Measurements from ENCODE around the gene TBC1D16. TPM values are rescaled to one million over a fixed set of nuclear protein-coding genes. Genes with fewer than 3 reads are reported as not detected.

Gene TBC1D16
- total RNA-seq, 1 donor from 2014 or later, result 1.4 TPM

GRCh38 chr17:80027043-80027435 is 8.6 kb downstream of the TBC1D16 start:
- Mint-ChIP-seq H3K36me3 (ENCODE audit: low read depth) (no peaks in the 10 kb centered on the region), H3K27ac (no peak overlapping the region), H3K27me3 (ENCODE audit: low read depth) (peaks cover 6% of the 10 kb centered on the region), H3K9me3 (no peaks in the 10 kb centered on the region), H3K4me1 (ENCODE audit: low read depth) (no peaks in the 10 kb centered on the region), H3K4me3 (ENCODE audit: low read depth) (no peak overlapping the region)
- DNase-seq (ENCODE audit: low spot score), result no peak
- intact Hi-C loops (cut with micrococcal nuclease), result no loop called here

DNA sequence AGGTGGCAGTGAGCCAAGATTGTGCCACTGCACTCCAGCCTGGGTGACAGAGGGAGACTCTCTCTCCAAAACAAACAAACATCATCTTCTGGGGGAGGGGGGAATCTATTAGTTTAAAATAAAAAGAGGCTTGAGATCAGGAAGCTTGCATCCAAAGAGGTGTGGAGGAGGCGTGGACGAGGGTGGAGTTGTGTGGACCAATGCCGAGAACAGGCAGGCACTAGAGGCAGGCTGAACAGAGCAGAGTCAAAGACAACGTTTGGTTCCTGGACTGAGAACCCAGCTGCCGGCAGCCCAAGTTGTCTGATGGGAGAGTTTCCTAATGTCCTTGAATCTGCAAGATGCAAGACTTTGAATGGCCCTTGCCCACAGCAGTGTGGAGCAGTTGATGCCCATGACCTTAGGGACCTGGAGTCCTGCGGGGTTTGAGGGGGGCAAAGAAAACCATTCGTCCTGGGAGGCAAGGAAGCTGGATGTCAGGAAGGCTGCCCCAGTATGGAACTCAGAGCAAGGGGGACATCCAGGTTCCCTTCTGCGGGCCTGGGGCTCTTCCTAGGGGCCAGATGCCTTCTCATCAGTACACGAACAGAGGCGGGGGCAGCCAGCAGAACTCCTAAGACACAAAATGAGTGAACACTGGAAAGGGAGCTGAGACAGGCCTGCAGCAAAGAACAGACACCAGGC is 9.2 kb downstream of the TBC1D16 start:
- no peak for DNase-seq (ENCODE audit: low spot score)
- Mint-ChIP-seq H3K36me3 (ENCODE audit: low read depth) (no peaks in the 10 kb centered on the region), H3K4me3 (ENCODE audit: low read depth) (no peak overlapping the region), H3K4me1 (ENCODE audit: low read depth) (no peaks in the 10 kb centered on the region), H3K9me3 (no peaks in the 10 kb centered on the region), H3K27me3 (ENCODE audit: low read depth) (peaks cover 3% of the 10 kb centered on the region), H3K27ac (no peak overlapping the region)
- intact Hi-C loops (cut with micrococcal nuclease), result no loop called here

DNA sequence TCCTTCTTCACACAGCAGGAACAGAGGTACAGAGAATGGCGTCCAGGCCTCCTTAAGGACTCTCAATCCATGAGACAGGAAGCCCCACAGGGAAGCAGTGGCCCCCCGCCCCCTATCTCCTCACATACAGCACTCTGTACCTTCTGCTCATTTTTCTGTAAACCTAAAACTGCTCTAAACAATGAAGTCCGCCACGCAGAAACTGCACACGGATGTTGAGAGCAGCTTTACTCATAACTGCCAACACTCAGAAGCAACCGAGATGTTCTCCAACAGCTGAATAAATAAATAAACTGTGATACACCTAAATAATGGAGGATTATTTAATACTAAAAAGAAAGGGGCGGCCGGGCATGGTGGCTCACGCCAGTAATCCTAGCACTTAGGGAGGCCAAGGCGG is 9.9 kb downstream of the TBC1D16 start:
- intact Hi-C loops (cut with micrococcal nuclease), result no loop called here
- no peak overlapping the region for H3K27ac Mint-ChIP-seq
- H3K4me1 Mint-ChIP-seq (ENCODE audit: low read depth), result no peaks in the 10 kb centered on the region
- no peak overlapping the region for H3K4me3 Mint-ChIP-seq (ENCODE audit: low read depth)
- H3K36me3 Mint-ChIP-seq (ENCODE audit: low read depth), result no peaks in the 10 kb centered on the region
- H3K9me3 Mint-ChIP-seq, result no peaks in the 10 kb centered on the region
- H3K27me3 Mint-ChIP-seq (ENCODE audit: low read depth), result peaks cover 1% of the 10 kb centered on the region
- DNase-seq (ENCODE audit: low spot score), result no peak

GRCh38 chr17:80025140-80025539 is 10.5 kb downstream of the TBC1D16 start:
- no peaks in the 10 kb centered on the region for H3K4me1 Mint-ChIP-seq (ENCODE audit: low read depth)

GRCh38 chr17:80024206-80024972 is 11.3 kb downstream of the TBC1D16 start:
- no peak overlapping the region for H3K4me3 Mint-ChIP-seq (ENCODE audit: low read depth)
- no peak overlapping the region for H3K27ac Mint-ChIP-seq
- no peaks in the 10 kb centered on the region for H3K9me3 Mint-ChIP-seq
- no peaks in the 10 kb centered on the region for H3K27me3 Mint-ChIP-seq (ENCODE audit: low read depth)
- no peaks in the 10 kb centered on the region for H3K36me3 Mint-ChIP-seq (ENCODE audit: low read depth)
- intact Hi-C loops (cut with micrococcal nuclease), result no loop called here
- H3K4me1 Mint-ChIP-seq (ENCODE audit: low read depth), result no peaks in the 10 kb centered on the region
- no peak for DNase-seq (ENCODE audit: low spot score)

More at GRCh38 chr17:80025140-80025539, 10.5 kb downstream of the TBC1D16 start:
- H3K27me3 Mint-ChIP-seq (ENCODE audit: low read depth), result peaks cover 1% of the 10 kb centered on the region
- intact Hi-C loops (cut with micrococcal nuclease), result no loop called here
- H3K36me3 Mint-ChIP-seq (ENCODE audit: low read depth), result no peaks in the 10 kb centered on the region
- DNase-seq (ENCODE audit: low spot score), result no peak
- no peaks in the 10 kb centered on the region for H3K9me3 Mint-ChIP-seq
- H3K27ac Mint-ChIP-seq, result no peak overlapping the region
- H3K4me3 Mint-ChIP-seq (ENCODE audit: low read depth), result no peak overlapping the region

- intact Hi-C loops (cut with micrococcal nuclease), result no loop called here
- Mint-ChIP-seq H3K27ac (no peak overlapping the region), H3K36me3 (ENCODE audit: low read depth) (no peaks in the 10 kb centered on the region), H3K4me1 (ENCODE audit: low read depth) (no peaks in the 10 kb centered on the region), H3K9me3 (no peaks in the 10 kb centered on the region), H3K27me3 (ENCODE audit: low read depth) (no peaks in the 10 kb centered on the region), H3K4me3 (ENCODE audit: low read depth) (no peak overlapping the region)
- DNase-seq (ENCODE audit: low spot score), result no peak
Observed at GRCh38 chr17:80023481-80024205, 12.0 kb downstream of the TBC1D16 start.

DNA sequence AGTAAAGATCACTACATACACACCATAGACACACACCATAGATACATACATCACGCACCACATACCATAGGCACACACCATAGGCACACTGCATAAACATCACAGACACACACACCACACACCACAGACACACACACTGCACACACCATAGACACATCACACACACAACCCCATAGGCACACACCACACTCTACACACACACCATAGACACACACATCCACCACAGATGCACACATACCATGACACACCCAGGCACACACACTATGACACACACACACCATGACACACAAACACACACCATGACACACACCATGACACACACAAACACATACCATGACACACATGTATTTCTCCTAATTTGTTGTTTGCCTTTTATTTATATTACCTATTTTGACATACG is 14.1 kb downstream of the TBC1D16 start:
- Mint-ChIP-seq H3K4me3 (ENCODE audit: low read depth) (no peak overlapping the region), H3K4me1 (ENCODE audit: low read depth) (no peaks in the 10 kb centered on the region), H3K36me3 (ENCODE audit: low read depth) (no peaks in the 10 kb centered on the region), H3K27me3 (ENCODE audit: low read depth) (no peaks in the 10 kb centered on the region), H3K27ac (no peak overlapping the region), H3K9me3 (no peaks in the 10 kb centered on the region)
- intact Hi-C loops (cut with micrococcal nuclease), result no loop called here
- no peak for DNase-seq (ENCODE audit: low spot score)

- Mint-ChIP-seq H3K27ac (no peak overlapping the region), H3K9me3 (peaks cover 9% of the 10 kb centered on the region), H3K4me3 (ENCODE audit: low read depth) (no peak overlapping the region)
Observed at GRCh38 chr17:80018917-80019651, 16.6 kb downstream of the TBC1D16 start.

DNA sequence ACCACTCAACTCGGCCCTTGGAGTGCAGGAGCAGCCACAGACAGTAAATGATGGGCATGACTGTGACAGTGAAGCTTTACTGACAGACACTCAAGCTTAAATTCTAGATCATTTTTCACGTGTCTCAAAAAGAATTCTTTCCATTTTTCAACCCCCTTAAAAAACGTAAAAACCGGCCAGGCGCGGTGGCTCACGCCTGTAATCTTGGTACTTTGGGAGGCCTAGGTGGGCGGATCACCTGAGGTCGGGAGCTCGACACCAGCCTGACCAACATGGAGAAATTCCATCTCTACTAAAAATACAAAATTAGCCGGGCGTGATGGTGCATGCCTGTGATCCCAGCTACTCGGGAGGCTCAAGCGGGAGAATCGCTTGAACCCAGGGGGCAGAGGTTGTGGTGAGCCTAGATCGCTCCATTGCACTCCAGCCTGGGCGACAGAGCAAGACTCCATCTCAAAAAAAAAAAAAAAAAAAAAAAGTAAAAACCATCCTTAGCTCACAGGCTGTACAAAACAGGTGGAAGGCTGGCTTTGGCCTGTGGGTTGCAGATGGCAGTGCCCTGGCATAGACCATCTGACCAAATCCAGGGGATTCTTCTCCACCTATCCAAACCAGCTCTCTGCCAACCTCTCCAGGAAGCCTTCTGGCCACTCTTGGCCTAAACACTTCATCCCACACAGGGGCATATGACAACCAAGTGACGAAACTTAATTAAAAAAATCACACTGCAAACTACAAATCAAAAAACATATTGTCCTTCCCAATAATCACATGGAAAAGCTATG is 18.3 kb downstream of the TBC1D16 start:
- intact Hi-C loops (cut with micrococcal nuclease), result no loop called here
- H3K9me3 Mint-ChIP-seq, result peaks cover 10% of the 10 kb centered on the region
- H3K36me3 Mint-ChIP-seq (ENCODE audit: low read depth), result no peaks in the 10 kb centered on the region
- H3K27ac Mint-ChIP-seq, result no peak overlapping the region
- no peaks in the 10 kb centered on the region for H3K27me3 Mint-ChIP-seq (ENCODE audit: low read depth)
- no peak for DNase-seq (ENCODE audit: low spot score)
- no peaks in the 10 kb centered on the region for H3K4me1 Mint-ChIP-seq (ENCODE audit: low read depth)
- no peak overlapping the region for H3K4me3 Mint-ChIP-seq (ENCODE audit: low read depth)

More at GRCh38 chr17:80018917-80019651, 16.6 kb downstream of the TBC1D16 start:
- Mint-ChIP-seq H3K36me3 (ENCODE audit: low read depth) (no peaks in the 10 kb centered on the region), H3K27me3 (ENCODE audit: low read depth) (no peaks in the 10 kb centered on the region), H3K4me1 (ENCODE audit: low read depth) (no peaks in the 10 kb centered on the region)
- intact Hi-C loops (cut with micrococcal nuclease), result no loop called here
- no peak for DNase-seq (ENCODE audit: low spot score)

- Mint-ChIP-seq H3K27ac (no peak overlapping the region), H3K36me3 (ENCODE audit: low read depth) (no peaks in the 10 kb centered on the region), H3K27me3 (ENCODE audit: low read depth) (no peaks in the 10 kb centered on the region), H3K9me3 (peaks cover 10% of the 10 kb centered on the region), H3K4me3 (ENCODE audit: low read depth) (no peak overlapping the region), H3K4me1 (ENCODE audit: low read depth) (no peaks in the 10 kb centered on the region)
- intact Hi-C loops (cut with micrococcal nuclease), result no loop called here
- no peak for DNase-seq (ENCODE audit: low spot score)
Observed at GRCh38 chr17:80012765-80013741, 22.6 kb downstream of the TBC1D16 start.

DNA sequence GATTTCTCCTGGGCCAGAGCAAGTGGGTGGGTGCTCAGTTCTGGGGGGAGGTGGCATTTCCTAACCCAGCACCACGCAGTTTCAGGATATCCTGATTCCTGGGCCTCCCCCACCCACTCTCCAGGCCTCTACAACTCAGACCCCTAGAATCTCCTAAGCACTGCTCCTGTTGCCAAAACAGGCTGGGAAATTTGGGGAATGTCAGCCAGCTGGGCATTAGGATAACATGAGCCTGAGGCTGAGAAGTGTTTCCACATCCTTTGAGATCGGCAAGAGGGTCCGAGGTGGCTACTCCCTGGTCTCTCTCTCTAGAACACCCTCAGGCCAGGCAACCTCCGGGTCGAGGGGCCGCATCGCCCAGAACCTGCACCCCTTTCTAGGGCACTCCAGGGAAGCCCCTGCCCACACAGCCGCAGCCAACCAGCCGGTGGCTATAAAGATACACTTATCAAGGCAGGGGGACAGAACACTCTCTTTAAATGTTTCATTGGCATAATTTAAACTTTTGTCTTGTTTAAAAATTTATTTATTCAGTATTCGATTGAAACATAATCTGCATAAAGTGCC is 23.6 kb downstream of the TBC1D16 start:
- Mint-ChIP-seq H3K36me3 (ENCODE audit: low read depth) (no peaks in the 10 kb centered on the region), H3K9me3 (peaks cover 10% of the 10 kb centered on the region), H3K27ac (no peak overlapping the region), H3K4me1 (ENCODE audit: low read depth) (no peaks in the 10 kb centered on the region), H3K27me3 (ENCODE audit: low read depth) (no peaks in the 10 kb centered on the region), H3K4me3 (ENCODE audit: low read depth) (no peak overlapping the region)
- no peak for DNase-seq (ENCODE audit: low spot score)
- intact Hi-C loops (cut with micrococcal nuclease), result no loop called here

Data from activated T-helper 2 cell treated with anti-CD3 and anti-CD28 coated beads, Interferon-gamma antibody, Interleukin-2, Interleukin-4, amounts not matched to agents 10 μg/mL and 5 μg/mL and 100 μg/mL, durations not matched to agents 14 hours and 24 hours and 36 hours (primary cell).